SK-N-SH (cell line): ENCODE data around the gene WDR91. TPM values are rescaled to one million over a fixed set of nuclear protein-coding genes. Genes with fewer than 3 reads are reported as not detected.

Source experiments
- CTCF ChIP-seq: fragments of 200-600 bp; sonication (generic); IDR thresholded peaks from 2 replicates; pipeline ENCODE4 v1.6.1; 2017; ENCODE audit warnings: antibody characterized with exemption, mild to moderate bottlenecking, moderate library complexity
- EP300 ChIP-seq, 2 experiments: IDR thresholded peaks; 2 replicates each; pipeline versions ENCODE4 v1.4.0 to v1.6.1; 2012; ENCODE audit warnings: borderline replicate concordance in 1 of 2, low read depth in 1 of 2, low read length in 1 of 2
- EZH2phosphoT487 ChIP-seq: fragments of 200-600 bp; sonication (generic); IDR thresholded peaks from 2 replicates; pipeline ENCODE4 v1.6.1; 2017; ENCODE audit warnings: low read depth, mixed run types, mild to moderate bottlenecking, antibody characterized with exemption, moderate library complexity, borderline replicate concordance
- FOSL2 ChIP-seq: IDR thresholded peaks from 2 replicates; pipeline ENCODE4 v1.4.0; 2012; ENCODE audit warnings: low read depth, mild to moderate bottlenecking, moderate library complexity, borderline replicate concordance
- FOXJ3 ChIP-seq: sonication (generic); formaldehyde crosslinking; IDR thresholded peaks from 2 replicates; pipeline ENCODE4 v1.5.1; 2020; ENCODE audit warnings: mild to moderate bottlenecking, missing genetic modification reagents
- GATA2 ChIP-seq: sonication (generic); formaldehyde crosslinking; IDR thresholded peaks from 2 replicates; pipeline ENCODE4 v1.5.0; 2020; ENCODE audit warnings: mild to moderate bottlenecking, missing genetic modification reagents
- IRF3 ChIP-seq: fragments of 150-350 bp; IDR thresholded peaks from 2 replicates; pipeline ENCODE4 v1.6.1; 2016; ENCODE audit warnings: mild to moderate bottlenecking, low read depth, low read length
- JUND ChIP-seq: IDR thresholded peaks from 2 replicates; pipeline ENCODE4 v1.4.0; 2012
- MAX ChIP-seq: IDR thresholded peaks from 2 replicates; pipeline ENCODE4 v1.4.0; 2012; ENCODE audit warnings: low read depth
- MEF2A ChIP-seq: IDR thresholded peaks from 2 replicates; pipeline ENCODE4 v1.4.0; 2012; ENCODE audit warnings: low read depth, borderline replicate concordance
- MXI1 ChIP-seq: IDR thresholded peaks from 2 replicates; pipeline ENCODE4 v1.6.1; 2012; ENCODE audit warnings: mild to moderate bottlenecking, low read depth, low read length, improper control_type of control experiment
- NRF1 ChIP-seq: IDR thresholded peaks from 2 replicates; pipeline ENCODE4 v1.6.1; 2012; ENCODE audit warnings: low read depth, mild to moderate bottlenecking, low read length
- POLR2AphosphoS5 ChIP-seq: IDR thresholded peaks from 2 replicates; pipeline ENCODE4 v1.6.1; 2012; ENCODE audit warnings: low read depth, low read length
- SIN3A ChIP-seq: IDR thresholded peaks from 2 replicates; pipeline ENCODE4 v1.6.1; 2012; ENCODE audit warnings: low read depth, mild to moderate bottlenecking, low read length, moderate library complexity, borderline replicate concordance
- SMC3 ChIP-seq: IDR thresholded peaks from 2 replicates; pipeline ENCODE4 v1.6.1; 2012; ENCODE audit warnings: low read depth, low read length, improper control_type of control experiment
- TAF1 ChIP-seq: IDR thresholded peaks from 2 replicates; pipeline ENCODE4 v1.6.1; 2012; ENCODE audit warnings: low read depth, mild to moderate bottlenecking, low read length, moderate library complexity, borderline replicate concordance
- TCF12 ChIP-seq: IDR thresholded peaks from 2 replicates; pipeline ENCODE4 v1.4.0; 2012
- USF1 ChIP-seq: IDR thresholded peaks from 2 replicates; pipeline ENCODE4 v1.4.0; 2012; ENCODE audit warnings: low read depth, borderline replicate concordance
- USF2 ChIP-seq: fragments of 150-350 bp; IDR thresholded peaks from 2 replicates; pipeline ENCODE4 v1.6.1; 2017; ENCODE audit warnings: antibody characterized with exemption, low read length, low read depth, borderline replicate concordance
- YY1 ChIP-seq: IDR thresholded peaks from 2 replicates; pipeline ENCODE4 v1.4.0; 2012; ENCODE audit warnings: low read depth, mild to moderate bottlenecking
- polyA plus RNA-seq, 3 experiments: library from polyadenylated mRNA; depleted of rRNA; stranded (reverse); fragments of >200 nt; gene quantifications; 2 replicates each; pipeline ENCODE4 v1.2.3, GENCODE V29; 2012

WDR91 gene
- polyA plus RNA-seq, 1 of the 3 experiments (the other 2 are of a cell fraction) = 8.4 TPM

GRCh38 chr7:135170274-135170997 is 40.9 kb downstream of the WDR91 start, which contains the start of gene CYREN (continued):
- TF ChIP-seq IRF3 = 0 out of 2 replicates have a peak, but pooled peaks have one; percentile 8
- TF ChIP-seq EP300 (IDR thresholded peaks at IDR 0.05; ENCODE audit: borderline replicate concordance in 1 of 2, low read depth in 1 of 2, low read length in 1 of 2) = peak in 1 of 2 experiments; percentile 23; a peak in 3 of 4 replicates
- peak; percentile 36; the same call in 1 of the 2 replicates for TF ChIP-seq MEF2A
- TF ChIP-seq NRF1 = no peak
- peak; percentile 43; the same call in 1 of the 2 replicates for TF ChIP-seq TCF12
- peak; percentile 60 for TF ChIP-seq SMC3
- no peak for TF ChIP-seq USF1
- TF ChIP-seq CTCF = peak; percentile 78
- TF ChIP-seq FOXJ3 = no peak
- TF ChIP-seq POLR2AphosphoS5 = peak; percentile 91
- TF ChIP-seq JUND = 0 out of 2 replicates have a peak, but pooled peaks have one; percentile 12
- peak; percentile 80 for TF ChIP-seq YY1
- TF ChIP-seq MXI1 = peak; percentile 80
- peak; percentile 83; the same call in 1 of the 2 replicates for TF ChIP-seq SIN3A
- peak; percentile 88 for TF ChIP-seq MAX
- TF ChIP-seq EZH2phosphoT487 = no peak
- TF ChIP-seq TAF1 = peak; percentile 88
- TF ChIP-seq USF2 = 0 out of 2 replicates have a peak, but pooled peaks have one; percentile 8
- no peak; the same call in 1 of the 2 replicates for TF ChIP-seq FOSL2
- no peak for TF ChIP-seq GATA2 (CRISPR knock-in tag)
